Panc1 (cell line): ENCODE data around the gene CPNE9. TPM values are rescaled to one million over a fixed set of nuclear protein-coding genes. Genes with fewer than 3 reads are reported as not detected.

Experiments used
- ATAC-seq: fragments of 200-7000 bp; cut with Tn5 transposase; 2 replicates; pipeline ENCODE4 v1.9.1; 2020; ENCODE audit warnings: mild to moderate bottlenecking, moderate library complexity
- BruUV-seq: library from RNA; stranded (reverse); fragments of 400-500 nt; replicated peaks from 2 replicates; lab custom pipeline; 2021; lab: Mats Ljungman, UMichigan
- CTCF ChIA-PET: fragments of 300-600 bp; sonication (Branson Sonifier 250); formaldehyde crosslinking; loops from one replicate; lab custom pipeline; 2022; ENCODE audit warnings: antibody characterized with exemption; lab: Charles Lee
- POLR2A ChIA-PET: fragments of 300-600 bp; sonication (Branson Sonifier 250); formaldehyde crosslinking; loops from one replicate; lab custom pipeline; 2022; ENCODE audit warnings: antibody characterized with exemption; lab: Charles Lee
- DNase-seq: peaks from one replicate; pipeline ENCODE4 v3.0.0-alpha.2; 2010; ENCODE audit warnings: low read depth, low spot score
- H3K27ac ChIP-seq: 2 replicates; pipeline ENCODE4 v1.5.1; 2011; ENCODE audit warnings: mild to moderate bottlenecking, low read length, inconsistent platforms
- H3K27me3 ChIP-seq: fragments of 200-500 bp; sonication (Bioruptor generic); 2 replicates; pipeline ENCODE4 v1.6.0; 2014; ENCODE audit warnings: low read length, inconsistent platforms; ENCODE audit not compliant: control insufficient read depth, insufficient read depth
- H3K36me3 ChIP-seq: fragments of 200-500 bp; sonication (Bioruptor generic); 2 replicates; pipeline ENCODE4 v1.5.1; 2014; ENCODE audit warnings: inconsistent platforms, mild to moderate bottlenecking, low read length, moderate library complexity; ENCODE audit not compliant: control insufficient read depth, insufficient read depth
- H3K4me1 ChIP-seq: 2 replicates; pipeline ENCODE4 v1.5.1; 2011; ENCODE audit warnings: inconsistent platforms, mild to moderate bottlenecking, low read length, moderate library complexity; ENCODE audit not compliant: control insufficient read depth, insufficient read depth
- H3K4me3 ChIP-seq, 2 experiments: 2 replicates each; pipeline ENCODE4 v1.5.1; 2011 to 2012; ENCODE audit warnings: low read depth in 2 of 2, low read length in 2 of 2, mild to moderate bottlenecking in 2 of 2, inconsistent platforms in 1 of 2, moderate library complexity in 1 of 2
- H3K9me3 ChIP-seq: fragments of 200-500 bp; sonication (Bioruptor generic); 2 replicates; pipeline ENCODE4 v1.5.1; 2014; ENCODE audit warnings: low read depth, mild to moderate bottlenecking, inconsistent platforms, low read length, moderate library complexity; ENCODE audit not compliant: control insufficient read depth, insufficient read depth
- POLR2AphosphoS5 ChIP-seq: IDR thresholded peaks from 2 replicates; pipeline ENCODE4 v1.6.1; 2012; ENCODE audit warnings: mild to moderate bottlenecking, low read depth, low read length, moderate library complexity
- REST ChIP-seq, 2 experiments: IDR thresholded peaks; 2 replicates each; pipeline ENCODE4 v1.6.1; 2011 to 2012; ENCODE audit warnings: low read depth in 2 of 2, control low read depth in 1 of 2, low read length in 1 of 2, mild to moderate bottlenecking in 1 of 2, moderate library complexity in 1 of 2; ENCODE audit not compliant: insufficient read depth in 1 of 2
- SIN3A ChIP-seq: IDR thresholded peaks from 2 replicates; pipeline ENCODE4 v1.6.1; 2012; ENCODE audit warnings: low read depth, mild to moderate bottlenecking, low read length, moderate library complexity, borderline replicate concordance; ENCODE audit not compliant: insufficient read depth
- TCF7L2 ChIP-seq: IDR thresholded peaks from 2 replicates; pipeline ENCODE4 v1.6.1; 2011; ENCODE audit warnings: mild to moderate bottlenecking, low read depth, low read length, inconsistent platforms
- in situ Hi-C: cut with HindIII; loops from 2 replicates; pipeline ENCODE4 v1.10.0; 2016; ENCODE audit warnings: low sequenced_read_pairs, low pct_unique_long_range_greater_than_20kb
- intact Hi-C: fragments of 100-400 bp; cut with micrococcal nuclease; formaldehyde crosslinking; loops from one replicate; pipeline ENCODE4 v1.10.0; 2022; ENCODE audit not compliant: unreplicated experiment
- total RNA-seq: library from RNA; stranded (reverse); gene quantifications from one replicate; pipeline ENCODE4 v1.2.1, GENCODE V29; 2021; ENCODE audit not compliant: unreplicated experiment
- TF ChIP-seq, protein P1 (sequence below): fragments of 450-650 bp; IDR thresholded peaks from 2 replicates; pipeline ENCODE4 v1.5.1; 2017; ENCODE audit warnings: mild to moderate bottlenecking

Gene CPNE9
- total RNA-seq, 1 experiment from 2014 or later = 0.13 TPM

- Histone ChIP-seq H3K27me3 (no peaks in the 10 kb centered on the region), H3K27ac (no peak overlapping the region), H3K36me3 (no peaks in the 10 kb centered on the region), H3K9me3 (no peaks in the 10 kb centered on the region), H3K4me3 (no peak overlapping the region), H3K4me1 (no peaks in the 10 kb centered on the region)
- DNase-seq (no peak), ATAC-seq (no peak)
- TF ChIP-seq TCF7L2 = no peak
- no peak for TF ChIP-seq POLR2AphosphoS5
- TF ChIP-seq, protein P1, sequence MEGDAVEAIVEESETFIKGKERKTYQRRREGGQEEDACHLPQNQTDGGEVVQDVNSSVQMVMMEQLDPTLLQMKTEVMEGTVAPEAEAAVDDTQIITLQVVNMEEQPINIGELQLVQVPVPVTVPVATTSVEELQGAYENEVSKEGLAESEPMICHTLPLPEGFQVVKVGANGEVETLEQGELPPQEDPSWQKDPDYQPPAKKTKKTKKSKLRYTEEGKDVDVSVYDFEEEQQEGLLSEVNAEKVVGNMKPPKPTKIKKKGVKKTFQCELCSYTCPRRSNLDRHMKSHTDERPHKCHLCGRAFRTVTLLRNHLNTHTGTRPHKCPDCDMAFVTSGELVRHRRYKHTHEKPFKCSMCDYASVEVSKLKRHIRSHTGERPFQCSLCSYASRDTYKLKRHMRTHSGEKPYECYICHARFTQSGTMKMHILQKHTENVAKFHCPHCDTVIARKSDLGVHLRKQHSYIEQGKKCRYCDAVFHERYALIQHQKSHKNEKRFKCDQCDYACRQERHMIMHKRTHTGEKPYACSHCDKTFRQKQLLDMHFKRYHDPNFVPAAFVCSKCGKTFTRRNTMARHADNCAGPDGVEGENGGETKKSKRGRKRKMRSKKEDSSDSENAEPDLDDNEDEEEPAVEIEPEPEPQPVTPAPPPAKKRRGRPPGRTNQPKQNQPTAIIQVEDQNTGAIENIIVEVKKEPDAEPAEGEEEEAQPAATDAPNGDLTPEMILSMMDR = no peak
- no peak for TF ChIP-seq REST (IDR thresholded peaks at IDR 0.05; ENCODE audit: insufficient read depth in 1 of 2, low read depth in 2 of 2, low read length in 1 of 2)
- no peak for TF ChIP-seq SIN3A
- in situ Hi-C loops = no loop called here
- intact Hi-C loops = no loop called here
- ChIA-PET POLR2A (no interaction called here), CTCF (no interaction called here)
- no TSS peak for BruUV-seq
Measured at GRCh38 chr3:9760779-9761505, 57.3 kb downstream of the CPNE9 start.

DNA sequence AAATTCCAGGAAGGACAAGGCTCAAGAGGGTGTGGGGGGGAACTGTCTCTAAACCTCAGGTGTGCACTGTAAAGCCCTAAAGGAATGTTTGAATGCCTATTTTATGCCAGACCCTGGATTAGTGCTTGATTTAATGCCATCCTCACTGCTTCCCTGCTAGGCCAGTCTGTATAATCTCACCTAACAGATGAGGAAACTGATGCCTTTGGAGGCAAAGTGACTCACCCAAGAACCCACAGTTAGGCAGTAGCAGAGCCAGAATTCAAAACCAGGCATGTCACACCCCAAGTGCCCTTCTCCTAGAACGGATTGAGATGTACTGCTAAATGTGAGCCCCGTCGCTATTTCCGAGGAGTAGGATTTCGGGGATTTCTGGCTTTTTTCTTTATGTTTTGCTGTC, 58.3 kb downstream of the CPNE9 start:
- TF ChIP-seq REST (IDR thresholded peaks at IDR 0.05; ENCODE audit: insufficient read depth in 1 of 2, low read depth in 2 of 2, low read length in 1 of 2) = no peak
- no peak for TF ChIP-seq SIN3A
- no peak for TF ChIP-seq TCF7L2
- TF ChIP-seq POLR2AphosphoS5 = no peak
- TF ChIP-seq, protein P1 = no peak
- ChIA-PET POLR2A (no interaction called here), CTCF (no interaction called here)
- no peak for DNase-seq
- H3K4me3 ChIP-seq = no peak overlapping the region
- no TSS peak for BruUV-seq
- no peaks in the 10 kb centered on the region for H3K36me3 ChIP-seq
- H3K4me1 ChIP-seq = no peaks in the 10 kb centered on the region
- H3K27ac ChIP-seq = no peak overlapping the region
- no peaks in the 10 kb centered on the region for H3K9me3 ChIP-seq
- intact Hi-C loops (no loop called here), in situ Hi-C loops (no loop called here)
- ATAC-seq = no peak
- H3K27me3 ChIP-seq = no peaks in the 10 kb centered on the region
